HG03064 (cell line): ENCODE measurements around the gene HHIPL1.

ENCODE experiments used
- ATAC-seq: cut with Tn5 transposase; IDR thresholded peaks from one replicate; pipeline ENCODE4 v1.9.1; 2021; ENCODE audit warnings: low read depth; ENCODE audit not compliant: unreplicated experiment

The HHIPL1 gene

DNA sequence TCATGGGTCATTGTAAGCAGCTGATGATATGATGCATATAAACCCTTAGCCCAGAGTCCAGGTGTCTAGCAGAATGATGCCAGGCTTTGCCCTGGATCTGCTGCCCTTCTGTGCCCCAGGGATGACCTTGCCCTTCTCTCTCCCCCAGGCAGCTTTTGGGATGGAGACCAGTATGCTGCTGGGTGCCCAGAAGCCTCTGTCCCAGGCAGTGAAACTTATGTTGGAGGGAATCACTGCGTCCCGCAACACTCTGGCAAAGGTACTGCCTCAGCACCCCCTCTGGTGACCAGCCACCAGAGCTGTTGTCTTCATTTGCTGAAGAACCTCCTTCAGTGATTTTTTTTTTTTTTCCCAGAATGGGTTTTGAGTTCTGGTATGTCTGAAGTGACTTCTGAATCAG lies 62.5 kb downstream of the HHIPL1 start:
- ATAC-seq = no peak

DNA sequence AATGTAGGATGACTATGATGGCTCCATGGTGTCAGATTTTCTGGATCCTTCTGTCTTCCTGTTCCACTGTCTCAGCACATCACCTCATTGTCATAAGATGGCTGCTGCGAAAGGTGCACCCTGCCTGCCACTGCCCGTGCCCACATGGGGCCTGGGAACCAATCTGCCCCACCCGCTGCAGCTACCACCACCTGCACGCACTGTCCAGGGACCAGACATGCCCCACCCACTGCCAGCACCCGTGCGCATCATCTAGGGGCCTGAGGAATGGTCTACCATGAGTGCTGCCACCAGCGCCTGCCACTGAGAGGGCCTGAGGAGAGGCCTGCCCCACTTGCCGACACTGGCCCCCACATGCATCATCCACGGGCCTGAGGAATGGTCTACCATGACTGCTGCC lies 63.0 kb downstream of the HHIPL1 start:
- no peak for ATAC-seq

DNA sequence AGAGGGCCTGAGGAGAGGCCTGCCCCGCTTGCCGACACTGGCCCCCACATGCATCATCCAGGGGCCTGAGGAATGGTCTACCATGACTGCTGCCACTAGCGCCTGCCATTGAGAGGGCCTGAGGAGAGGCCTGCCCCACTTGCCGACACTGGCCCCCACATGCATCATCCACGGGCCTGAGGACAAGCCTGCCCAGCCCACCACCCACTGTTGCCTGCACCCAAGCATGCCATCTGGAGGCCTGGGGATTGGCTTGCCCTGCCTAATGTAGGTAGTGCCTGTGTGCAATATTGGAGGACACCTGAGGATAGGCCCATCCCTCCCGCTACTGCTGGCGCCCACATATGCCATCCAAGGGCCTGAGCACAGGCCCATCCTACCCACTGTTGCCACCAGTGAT lies 63.5 kb downstream of the HHIPL1 start:
- no peak for ATAC-seq

DNA sequence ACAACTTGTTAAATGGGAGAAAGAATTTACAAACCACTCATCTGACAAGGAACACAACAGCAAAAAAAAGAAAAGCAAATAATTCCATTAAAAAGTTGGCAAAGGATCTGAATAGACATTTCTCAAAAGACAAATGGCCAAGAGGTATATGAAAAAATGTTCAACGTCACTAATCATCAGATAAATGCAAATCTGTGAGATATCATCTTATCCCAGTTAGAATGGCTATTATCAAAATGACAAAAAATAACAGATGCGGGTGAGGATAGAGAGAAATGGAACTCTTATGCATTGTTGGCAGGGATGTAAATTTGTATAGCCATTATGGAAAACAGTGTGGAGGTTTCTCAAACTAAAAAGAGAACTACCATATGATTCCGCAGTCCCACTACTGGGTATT lies 69.0 kb downstream of the HHIPL1 start:
- no peak for ATAC-seq

DNA sequence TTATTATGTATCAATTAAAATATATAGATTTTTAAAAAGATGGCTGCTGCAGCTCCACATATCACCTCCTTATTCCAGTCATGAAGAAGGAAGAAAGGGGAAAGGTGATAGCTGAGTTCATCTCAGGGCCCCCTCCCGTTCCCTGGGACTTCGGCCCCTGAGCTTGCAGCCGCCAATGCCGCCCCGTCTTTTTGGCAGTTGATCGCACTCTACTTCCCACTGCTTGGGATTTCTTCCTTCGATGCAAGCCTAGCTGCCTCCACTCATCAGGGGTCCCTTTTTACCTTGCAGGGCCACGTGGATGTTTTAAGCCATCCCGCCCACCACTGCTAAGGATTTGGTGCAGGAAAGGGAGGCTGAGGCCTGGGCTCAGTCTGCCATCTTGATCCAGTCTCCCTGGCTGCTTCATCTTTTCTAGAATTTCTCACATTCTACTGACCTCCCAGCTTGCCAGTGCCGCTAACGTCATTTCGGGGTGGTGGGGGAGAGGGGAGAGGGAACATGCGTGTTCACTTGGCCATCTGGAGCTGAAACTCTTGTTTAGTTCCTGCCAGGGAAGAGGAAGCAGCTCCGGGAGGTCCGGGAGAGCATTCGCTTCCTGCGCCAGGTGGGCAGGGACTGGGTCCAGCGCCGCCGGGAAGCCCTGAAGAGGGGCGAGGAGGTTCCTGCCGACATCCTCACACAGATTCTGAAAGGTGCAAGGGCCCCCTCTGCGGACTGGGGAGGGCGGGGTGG lies 70.5 kb downstream of the HHIPL1 start:
- ATAC-seq = no peak

DNA sequence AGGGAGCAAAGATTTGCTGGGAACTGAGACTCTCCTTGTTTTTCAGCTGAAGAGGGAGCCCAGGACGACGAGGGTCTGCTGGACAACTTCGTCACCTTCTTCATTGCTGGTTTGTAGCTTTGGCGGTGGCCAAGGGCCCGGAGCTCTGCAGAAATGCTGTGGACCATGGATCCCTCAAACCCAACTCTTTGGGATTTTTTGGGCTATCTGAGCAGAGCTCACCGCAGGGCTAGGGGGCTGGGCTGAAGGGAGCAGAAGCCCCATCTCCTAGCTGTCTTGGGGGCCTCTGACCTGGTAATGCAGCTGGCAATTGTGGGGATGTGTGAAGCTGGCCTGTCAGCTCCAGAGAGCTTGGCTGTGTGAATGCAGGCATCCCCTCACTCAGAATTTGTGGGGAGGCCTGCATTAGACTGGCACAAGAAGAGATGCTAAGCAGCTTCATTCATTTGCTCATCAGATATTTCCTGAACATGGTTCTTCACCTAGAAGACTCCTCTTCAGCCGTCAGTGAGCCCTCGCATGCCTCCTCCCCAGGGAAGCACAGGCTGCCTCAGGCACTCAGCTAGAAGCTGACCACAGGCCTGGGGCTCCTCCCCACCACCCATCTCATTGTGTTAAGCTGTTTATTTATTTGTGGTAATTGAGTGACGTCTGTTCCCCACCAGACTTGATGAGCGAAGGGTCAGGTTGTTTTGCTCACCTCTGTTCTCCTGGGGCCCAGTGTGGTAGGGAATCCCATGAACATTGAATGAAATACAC lies 71.3 kb downstream of the HHIPL1 start:
- no peak for ATAC-seq

DNA sequence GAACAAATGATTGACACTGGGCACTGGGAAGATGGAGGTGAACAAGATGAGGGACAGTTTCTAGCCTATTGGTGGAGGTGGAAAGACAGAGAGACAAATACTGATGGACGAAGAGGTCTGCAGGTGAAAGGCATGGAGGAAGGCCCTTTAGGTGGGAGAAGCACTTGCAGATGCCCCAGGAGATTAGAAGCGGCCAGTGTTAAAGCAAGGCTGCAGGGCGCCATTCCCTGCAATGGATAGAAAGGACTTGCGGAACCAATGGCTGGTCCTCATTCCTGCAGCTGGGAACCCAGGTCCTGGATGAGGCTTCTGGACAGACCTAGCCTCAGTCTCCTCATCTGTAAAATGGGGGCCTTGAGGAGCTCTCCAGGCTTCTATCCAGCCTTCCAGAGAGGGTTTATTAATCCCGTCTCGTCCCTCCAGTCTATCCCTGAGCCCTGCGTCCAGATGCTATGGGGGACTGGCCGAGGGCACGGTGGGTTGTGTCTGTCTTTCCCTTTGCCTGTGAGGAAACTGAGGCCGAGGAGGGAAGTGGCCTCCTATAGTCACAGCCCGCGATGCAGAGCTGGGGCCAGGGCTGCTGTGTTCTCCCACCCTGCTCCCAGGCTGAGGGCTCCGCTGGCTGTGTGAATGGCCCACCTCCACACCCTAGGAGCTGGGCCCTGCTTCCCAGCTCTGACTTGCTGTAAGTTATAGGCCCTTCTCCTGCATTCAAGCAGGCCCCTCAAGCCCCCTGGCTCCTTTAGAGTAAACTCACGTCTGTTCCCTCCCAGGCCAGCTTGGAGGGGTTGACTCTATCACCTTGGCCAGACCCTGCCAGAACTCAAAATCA lies 72.1 kb downstream of the HHIPL1 start:
- no peak for ATAC-seq

DNA sequence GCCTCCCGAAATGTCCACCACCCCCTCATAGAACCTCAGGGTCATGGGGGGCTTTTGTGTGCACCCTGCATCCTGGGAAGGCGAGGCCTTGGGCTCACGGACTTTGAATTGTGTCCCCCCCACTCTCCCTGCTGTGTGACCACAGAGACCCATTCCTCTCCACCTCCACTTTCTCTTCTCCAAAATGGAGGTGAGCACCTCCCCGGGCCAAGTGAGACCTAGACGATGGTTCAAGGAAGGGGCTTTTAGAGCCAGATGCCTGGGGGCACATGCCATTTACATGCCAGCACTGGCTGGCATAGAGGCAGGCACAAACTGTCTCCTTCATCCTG lies 72.7 kb downstream of the HHIPL1 start:
- no peak for ATAC-seq

DNA sequence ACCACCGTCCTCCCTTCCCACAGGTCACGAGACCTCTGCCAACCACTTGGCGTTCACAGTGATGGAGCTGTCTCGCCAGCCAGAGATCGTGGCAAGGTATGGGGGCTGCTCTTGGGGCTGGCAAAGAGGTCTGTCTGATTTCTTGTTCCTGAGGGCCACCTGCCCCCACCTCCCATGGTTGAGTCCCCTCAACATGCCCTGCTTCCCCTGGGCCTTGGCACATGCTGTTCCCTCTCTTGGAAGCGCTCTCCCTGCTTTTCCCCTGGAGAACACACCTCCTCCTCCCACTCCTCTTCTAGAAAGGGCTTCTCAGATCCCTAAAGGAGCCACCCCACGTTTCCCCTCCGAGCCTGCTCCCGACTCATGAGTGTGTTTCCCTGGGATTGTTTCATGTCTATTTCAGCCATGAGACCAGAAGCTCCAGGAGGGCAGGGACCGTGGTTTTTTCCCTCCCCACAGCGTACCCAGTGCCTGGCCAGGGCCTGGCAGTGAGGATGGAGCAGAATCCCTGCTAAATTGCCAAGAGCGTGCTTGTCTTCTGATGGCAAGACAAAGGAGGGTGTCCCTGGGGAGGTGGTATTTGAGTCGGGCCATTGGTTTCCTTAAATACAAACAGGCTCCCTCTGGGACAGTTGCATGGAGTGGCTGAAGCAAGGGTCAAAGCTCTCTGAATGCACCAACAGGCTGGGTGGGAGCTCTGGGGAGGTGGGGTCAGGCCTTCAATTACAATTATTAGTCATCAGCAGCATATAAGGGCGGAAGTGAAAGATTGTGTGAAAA lies 73.3 kb downstream of the HHIPL1 start:
- peak; percentile 79 for ATAC-seq

DNA sequence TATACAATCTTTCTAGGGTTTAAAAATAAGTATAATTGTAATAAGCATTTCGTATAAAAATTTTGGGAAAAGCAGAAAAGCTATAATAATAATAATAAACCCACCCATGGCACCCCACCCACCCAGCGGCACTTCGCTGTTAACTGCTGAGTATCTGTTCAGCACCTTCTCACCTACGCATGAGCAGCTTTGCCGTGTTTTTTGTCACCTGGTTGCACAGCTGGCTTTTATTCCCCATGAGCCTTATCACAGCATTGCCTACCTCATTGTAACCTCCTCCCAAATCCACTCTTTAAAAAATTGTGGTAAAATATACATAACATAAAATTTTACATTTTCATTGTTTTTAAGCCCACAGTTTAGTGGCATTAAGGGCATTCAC lies 73.9 kb downstream of the HHIPL1 start:
- peak; percentile 43 for ATAC-seq

DNA sequence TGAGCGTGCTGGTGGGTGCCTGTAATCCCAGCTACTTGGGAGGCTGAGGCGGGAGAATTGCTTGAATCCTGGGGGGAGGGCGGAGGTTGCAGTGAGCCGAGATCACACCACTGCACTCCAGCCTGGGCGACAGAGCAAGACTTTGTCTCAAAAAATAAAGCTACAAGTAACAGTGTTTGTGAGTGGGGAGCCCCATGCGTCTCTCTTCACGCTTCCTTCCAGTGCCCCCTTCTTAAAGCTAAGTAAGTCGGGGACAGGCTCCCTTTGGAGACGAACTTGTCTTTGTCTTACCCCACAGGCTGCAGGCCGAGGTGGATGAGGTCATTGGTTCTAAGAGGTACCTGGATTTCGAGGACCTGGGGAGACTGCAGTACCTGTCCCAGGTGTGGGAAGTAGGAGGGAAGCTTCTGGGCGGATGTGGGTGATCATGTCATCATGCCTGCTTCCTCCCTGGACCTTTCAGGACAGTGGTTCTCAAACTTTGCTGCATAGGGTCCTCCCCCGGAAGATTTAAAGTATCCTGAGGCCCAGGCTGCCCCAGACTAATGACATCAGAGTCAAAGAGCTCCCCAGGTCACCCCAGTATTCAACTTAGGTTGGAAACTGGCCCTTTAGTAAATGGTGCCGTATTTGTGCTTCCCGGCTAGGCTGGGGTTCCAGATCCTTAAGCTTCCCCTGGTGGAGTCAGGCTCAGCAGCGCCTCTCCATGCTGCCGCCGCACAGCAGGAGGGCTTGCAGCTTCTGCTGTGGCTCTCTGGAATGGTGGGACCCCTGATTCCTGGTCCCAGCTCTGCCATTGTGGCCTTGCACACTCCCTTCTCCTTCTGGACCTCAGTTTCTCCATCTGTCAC lies 76.2 kb downstream of the HHIPL1 start:
- no peak for ATAC-seq

DNA sequence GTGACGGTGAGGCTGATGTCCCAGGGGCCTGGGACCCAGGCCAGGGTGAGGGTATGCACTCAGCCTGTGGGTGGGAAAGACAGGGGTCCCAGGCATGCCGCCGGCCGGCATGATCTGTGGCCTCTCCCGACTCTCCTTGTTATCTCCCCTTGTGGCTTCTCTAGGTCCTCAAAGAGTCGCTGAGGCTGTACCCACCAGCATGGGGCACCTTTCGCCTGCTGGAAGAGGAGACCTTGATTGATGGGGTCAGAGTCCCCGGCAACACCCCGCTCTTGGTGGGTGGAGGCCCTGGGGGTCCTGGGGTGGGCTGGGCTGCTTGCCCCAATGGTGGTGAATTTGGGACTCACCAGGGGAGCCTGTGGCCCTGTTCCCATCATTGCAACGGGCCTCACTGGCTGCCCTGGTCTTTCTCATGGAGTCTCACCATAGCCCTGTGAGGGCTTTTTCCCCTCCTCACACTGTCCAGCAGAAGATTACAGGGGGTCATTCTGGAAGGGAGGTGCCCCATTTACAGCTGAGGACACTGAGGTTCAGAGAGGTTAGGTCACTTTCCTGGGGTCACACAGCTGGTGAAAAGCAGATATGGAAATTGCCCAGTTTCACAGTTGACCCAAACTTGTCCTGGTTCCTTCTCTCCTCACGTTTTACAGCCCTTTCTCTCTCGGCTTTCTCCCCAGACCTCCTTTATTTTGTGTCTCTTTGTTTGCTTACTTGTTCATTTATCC lies 77.0 kb downstream of the HHIPL1 start:
- no peak for ATAC-seq

DNA sequence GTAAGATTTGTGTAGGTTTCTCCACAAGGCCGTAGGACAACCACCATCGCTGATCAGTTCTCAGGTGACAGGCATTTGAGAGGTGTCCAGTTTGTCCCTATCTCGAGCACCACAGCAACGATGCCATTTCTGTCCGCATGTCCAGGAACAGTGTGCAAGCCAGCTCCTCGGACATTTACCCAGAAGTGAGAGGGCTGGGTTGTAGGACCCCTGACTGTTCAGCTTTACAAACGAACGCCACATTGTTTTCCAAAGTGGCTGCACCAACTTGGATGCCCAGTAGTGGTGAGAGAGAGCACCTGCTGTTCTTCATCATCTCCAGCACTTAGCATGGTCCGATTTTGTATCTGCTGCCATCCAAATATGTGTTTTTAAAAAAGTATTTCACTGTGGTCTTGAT lies 77.8 kb downstream of the HHIPL1 start:
- no peak for ATAC-seq

DNA sequence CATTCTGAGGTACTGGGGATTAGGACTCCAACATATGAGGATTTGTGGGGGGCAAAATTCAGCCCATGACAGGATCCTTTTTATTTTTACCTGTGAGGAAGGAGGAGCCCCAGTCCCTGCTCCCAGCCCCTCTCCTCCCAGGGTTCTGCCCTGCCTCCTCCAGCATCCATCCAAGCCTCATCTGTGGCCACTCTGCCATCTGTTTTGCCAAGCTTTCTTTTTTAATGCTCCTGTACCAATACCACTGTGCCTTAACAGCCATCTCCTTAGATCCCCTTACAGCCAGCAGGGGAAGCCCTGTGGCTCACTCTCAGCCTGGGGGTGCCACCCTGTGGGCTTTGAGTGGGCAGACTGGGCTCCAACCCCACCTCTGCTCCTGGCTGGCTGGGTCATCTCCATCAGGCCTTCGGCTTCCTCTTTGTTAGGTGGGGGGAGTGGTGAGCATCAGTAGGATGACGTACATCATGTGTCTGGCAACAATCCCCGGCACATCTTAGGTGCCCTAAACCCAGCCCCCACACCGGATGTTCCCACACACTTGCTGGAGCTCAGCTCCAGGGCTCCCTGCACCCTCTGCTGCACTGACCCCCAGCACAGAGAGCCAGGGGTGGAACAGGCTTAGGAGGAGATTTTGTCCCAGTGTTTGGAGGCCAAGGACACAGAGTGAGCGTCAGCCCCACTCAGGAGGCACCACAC lies 79.4 kb downstream of the HHIPL1 start:
- ATAC-seq = no peak

DNA sequence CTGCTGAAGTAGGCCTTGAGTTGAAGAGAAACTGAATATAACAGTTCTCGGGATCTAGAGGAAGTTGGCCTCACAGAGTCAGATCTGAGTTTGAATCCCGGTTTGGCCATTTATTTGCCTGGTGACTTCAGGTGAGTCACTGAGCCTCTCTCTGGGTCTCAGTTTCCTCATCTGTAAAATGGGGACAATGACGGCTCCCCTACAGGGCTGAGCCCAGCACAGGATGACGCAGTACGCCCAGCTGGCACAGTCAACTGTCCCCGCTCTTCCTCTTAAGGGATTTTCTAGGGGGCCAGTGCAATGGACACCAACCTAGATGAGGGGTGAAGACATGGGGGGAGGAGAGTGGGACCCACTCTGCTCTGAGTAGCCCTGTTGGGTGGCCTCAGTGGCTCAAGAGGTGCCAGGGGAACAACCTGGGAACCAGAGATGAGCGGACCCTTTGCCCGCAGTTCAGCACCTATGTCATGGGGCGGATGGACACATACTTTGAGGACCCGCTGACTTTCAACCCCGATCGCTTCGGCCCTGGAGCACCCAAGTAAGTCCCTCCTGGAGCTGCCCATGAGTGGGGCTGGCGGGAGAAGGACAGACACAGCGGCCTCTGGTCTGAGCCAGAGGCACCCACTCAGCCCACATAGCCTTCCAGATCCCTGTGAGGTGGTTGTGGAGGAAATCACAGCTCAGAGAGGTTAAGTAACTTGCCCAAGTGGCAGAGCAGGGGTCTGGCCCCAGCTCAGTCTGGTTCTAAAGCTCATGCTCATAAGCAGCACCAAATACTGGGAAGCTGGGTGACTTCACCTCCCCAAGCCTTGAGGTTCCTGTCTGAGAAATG lies 80.2 kb downstream of the HHIPL1 start:
- no peak for ATAC-seq

DNA sequence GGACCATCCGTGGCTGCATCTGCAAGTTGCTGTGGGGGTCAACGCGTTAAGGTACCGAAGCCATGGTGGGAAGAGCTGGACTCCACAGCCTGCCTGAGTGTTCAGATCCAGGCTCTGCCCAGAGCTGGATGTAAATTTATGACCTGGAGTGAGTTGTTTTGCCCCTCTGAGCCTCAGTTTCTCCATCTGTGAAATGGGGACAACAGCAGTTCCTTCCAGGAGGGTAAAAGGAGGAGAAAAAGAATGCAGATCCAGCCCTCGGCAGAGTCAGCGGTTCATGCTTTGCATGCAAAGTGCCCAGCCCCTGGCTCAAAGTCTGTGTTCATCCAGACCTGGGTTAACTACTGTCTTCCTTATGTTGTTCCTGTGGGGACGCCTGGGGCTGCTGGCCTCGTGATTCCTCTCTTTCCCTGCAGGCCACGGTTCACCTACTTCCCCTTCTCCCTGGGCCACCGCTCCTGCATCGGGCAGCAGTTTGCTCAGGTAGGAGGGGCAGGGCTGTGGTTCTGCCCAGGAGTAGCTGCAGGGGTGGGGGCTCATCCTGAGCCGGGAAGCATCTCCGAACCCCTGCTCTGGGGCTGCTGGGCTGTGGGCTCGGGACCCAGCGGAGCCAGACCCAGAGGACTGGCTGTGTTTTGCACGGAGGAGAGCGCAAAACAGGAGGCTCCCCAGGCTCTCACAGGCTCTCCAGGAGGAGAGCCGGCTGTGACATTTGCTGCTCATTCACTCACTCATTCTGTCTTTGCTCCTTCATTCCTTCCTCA lies 81.0 kb downstream of the HHIPL1 start:
- no peak for ATAC-seq

DNA sequence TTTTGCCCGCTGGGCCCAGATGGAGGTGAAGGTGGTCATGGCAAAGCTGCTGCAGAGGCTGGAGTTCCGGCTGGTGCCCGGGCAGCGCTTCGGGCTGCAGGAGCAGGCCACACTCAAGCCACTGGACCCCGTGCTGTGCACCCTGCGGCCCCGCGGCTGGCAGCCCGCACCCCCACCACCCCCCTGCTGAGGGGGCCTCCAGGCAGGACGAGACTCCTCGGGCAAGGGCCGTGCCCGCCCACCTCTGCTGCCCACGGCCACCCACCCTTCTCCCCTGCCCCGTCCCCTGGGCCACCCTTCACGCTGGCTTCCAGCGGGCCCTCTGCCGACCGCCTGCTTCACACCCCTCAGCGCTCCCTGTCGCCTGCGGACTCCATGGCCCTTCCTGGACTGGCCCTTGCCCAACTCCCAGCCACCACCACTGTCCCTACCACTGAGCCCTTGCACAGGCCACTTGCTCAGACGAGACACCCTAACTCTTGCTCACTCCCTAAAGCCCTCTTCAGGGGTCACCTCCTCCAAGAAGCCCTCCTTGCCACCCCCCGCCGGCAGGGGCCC lies 81.7 kb downstream of the HHIPL1 start:
- ATAC-seq = no peak
